HG02885 (cell line): ENCODE measurements around the gene PLAAT3.
"Not testable (repeated sequence)": the region's sequence is repeated elsewhere in the genome, so short reads cannot be mapped to it uniquely, and the experiment has no call there.

Experiments
- ATAC-seq: cut with Tn5 transposase; IDR thresholded peaks from one replicate; pipeline ENCODE4 v1.9.1; 2021; ENCODE audit warnings: mild to moderate bottlenecking; ENCODE audit not compliant: unreplicated experiment, poor library complexity

The PLAAT3 gene

DNA sequence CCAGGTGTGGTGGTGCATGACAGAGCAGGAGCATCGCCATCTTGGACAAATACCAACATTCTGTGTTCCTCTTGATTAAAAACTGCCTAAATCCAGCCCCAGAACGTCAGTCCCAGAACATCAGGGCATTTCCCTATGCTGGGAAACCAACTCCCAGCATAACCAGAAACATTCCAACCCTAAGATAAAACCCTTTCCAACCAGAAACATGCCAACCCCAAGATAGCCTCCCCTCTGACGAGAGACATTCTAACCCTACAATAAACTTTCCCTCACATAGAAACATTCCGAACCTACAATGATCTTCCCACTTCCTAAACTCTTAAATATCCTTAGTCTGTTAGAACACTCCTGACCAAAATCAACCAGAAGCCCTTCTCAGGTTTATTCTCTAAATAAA lies 66.1 kb downstream of the PLAAT3 start:
- no peak for ATAC-seq

DNA sequence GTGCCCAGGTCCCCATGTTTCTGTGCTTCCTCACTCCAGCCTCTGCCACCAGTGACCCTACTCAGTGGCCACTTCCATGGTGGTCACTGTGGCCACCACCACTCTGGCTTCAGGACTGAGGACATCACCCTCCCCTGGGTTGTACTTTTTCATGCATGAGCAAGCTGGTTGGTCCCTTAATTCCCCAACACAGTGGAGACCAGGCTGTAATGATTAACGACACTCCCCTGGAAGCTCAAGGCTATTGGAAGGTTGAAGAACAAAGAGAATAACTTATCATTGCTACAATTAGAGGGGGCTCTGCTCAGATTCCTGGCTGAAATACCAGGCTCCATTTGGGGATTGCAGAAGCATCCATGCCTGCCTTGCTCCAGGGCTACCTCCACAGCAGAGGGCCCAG lies 67.2 kb downstream of the PLAAT3 start:
- ATAC-seq = no peak

DNA sequence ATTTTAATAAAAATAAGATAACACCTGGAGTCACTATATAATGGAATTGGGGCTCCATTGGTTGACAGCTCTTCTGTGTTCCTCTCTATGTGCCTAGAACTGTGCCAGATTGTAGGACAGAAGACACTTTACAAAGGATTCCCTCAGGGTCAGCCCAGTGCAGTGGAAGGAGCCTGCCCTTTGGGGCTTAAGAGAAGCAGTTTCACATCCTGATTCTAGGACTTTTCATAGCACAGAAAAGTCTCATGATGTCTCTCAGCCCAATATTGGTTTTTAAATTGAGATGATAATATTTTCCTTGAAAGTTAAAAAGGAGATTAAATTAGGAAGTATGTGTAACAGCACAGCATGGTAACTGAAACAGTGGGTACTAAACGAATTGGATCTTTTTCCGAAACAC lies 70.5 kb downstream of the PLAAT3 start:
- no peak for ATAC-seq

DNA sequence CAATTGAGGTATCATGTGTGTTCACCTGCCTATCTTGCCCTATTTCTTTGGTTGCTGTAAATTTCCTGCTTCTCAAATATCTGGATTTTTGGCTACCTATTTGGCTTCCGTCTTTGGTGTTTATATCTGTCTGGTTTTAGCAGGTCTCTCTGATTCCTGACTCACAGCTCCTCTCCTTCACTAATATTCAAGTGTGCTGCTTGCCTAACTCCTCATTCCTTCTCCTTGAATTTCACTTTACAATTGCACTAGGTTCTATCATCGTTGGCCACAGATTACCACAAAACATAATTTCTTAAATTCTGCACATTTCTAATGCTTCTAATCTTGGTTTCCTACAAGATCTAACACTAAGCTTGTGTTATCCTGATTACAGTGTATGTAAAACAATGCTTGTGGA lies 71.7 kb downstream of the PLAAT3 start:
- not testable (repeated sequence) for ATAC-seq

DNA sequence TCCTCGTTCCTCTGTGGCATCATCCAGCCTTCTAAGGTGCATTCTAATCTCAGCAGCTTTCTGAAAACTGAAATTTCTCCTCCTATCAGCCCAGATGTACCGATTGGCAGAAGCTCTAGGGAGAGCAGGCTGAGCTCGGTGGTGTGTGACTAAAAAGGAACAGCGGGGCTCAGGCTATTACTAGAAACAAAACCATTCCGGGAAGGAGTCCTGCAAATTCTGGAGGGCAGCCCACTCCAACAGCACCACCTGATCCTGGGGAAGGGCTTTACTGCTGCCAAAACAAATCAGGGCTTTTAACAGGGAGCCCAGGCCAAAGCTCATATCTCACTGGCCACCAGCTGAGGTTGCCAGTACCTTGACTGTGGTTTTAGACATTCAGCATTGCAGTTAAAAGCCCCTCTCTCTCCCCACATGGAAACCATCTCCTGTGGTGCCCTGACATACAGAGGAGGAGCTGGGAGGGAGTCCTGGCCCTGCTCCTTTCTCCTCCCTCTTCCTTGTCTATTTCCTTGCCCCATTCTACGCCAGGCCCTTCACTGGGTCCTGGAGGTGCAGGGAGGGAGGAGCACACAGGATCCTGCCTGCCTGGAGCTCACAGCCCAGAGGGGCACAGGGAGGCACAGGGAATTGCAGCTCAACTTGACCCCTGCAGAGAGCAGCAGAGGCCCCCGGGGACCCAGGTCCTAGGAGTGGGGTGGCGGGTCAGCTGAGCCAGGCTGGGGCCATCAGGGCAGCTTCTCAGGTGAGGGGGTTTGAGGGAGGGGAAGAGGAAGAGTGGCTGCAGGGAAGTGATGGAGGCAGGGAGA lies 76.7 kb downstream of the PLAAT3 start:
- no peak for ATAC-seq

DNA sequence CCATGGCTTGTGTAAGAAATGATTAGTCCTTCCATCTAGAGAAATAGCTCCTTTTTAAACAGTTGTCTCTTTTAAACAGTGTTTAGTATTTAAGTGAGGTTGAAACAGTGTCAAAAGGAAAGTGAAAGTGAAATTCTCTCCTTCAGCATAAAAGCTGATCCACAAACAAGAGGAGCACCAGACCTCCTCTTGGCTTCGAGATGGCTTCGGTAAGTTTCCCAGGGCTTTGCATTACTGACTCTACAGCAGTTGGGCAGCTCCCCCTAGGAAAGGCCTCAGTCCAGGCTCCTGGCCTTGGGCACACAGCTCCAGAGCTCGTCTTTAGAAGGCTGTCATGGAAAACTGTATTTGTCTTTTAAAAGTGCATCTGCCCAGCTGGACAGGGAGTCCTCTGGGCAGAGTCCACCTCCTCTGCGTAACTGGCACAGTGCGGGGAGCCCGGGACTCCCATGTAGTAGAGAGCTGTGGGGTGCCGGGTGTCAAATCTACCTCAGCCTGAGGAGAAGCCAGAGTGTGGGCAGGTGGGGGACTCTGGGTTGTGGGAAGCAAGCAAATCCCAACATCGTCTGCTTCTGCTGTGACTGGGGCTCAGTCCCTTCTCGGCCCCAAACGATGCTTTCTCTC lies 77.5 kb downstream of the PLAAT3 start, which contains the start of gene PLAAT4:
TSS of gene PLAAT4 (plus strand) at position 140 of the 624 bp plus-strand sequence. CDS start at position 201, 61 bp downstream.
- no peak for ATAC-seq

DNA sequence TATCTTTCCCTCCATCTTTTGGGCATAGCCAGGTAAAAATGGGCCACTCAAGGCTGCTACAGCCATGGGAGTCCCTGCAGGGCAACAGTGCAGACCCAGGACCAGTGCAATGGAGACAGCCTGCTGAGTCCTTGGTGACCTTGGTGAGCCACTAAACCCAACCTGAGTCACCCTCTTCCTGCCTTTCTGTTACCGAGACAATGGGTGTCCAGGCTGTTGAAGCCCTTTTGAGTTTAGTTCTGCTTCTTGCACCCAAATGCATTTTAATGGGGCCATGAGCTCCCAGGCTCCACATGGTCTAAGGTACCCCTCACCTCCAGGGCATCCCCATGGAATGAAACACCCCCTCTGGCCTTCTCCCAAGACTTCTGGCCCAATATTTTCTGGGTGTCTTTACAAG lies 78.5 kb downstream of the PLAAT3 start:
- no peak for ATAC-seq

DNA sequence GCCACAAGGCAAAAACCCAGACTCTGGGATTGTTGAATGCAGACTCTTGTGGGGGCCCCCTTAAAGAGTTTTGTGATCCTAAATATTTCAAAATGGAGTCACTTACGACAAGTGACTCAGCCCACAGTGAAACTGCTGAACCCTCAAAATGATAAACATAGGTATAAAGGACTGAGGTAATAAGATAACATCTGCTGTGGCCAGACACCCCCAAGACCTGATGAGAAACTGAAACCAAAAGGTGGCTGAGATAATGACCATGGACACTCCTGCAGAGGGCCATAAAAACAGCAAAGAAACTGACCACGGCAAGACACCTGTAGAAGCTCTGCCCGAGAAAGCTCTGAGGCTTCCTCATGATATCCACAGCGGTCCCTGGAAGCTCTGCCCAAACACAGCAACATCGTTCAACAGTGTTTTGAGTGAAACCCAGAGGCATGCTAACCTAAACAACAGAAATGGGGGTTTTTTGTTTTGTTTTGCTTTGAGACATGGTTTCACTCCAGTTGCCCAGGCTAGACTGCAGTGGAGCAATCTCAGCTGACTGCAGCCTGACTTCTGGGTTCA lies 79.3 kb downstream of the PLAAT3 start:
- peak; percentile 51 for ATAC-seq

DNA sequence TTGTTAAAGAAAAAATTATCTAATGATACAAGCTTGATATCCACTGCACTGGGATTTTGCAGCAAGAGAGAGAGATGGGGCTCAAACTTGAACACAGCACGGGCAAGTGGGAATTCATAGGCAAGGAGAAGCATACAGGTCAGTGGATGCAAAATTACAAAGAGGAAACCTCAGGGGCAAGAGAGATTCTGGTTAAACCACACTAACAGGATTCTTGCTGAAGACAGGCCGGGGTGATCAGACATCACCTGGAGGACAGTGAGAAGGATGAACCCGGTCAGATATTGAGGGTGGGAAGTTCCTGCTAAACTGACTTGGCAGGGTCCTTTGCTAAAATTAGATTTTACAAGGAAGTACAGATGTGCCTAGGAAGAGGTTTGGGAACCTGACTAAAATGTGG lies 80.2 kb downstream of the PLAAT3 start:
- ATAC-seq = no peak

DNA sequence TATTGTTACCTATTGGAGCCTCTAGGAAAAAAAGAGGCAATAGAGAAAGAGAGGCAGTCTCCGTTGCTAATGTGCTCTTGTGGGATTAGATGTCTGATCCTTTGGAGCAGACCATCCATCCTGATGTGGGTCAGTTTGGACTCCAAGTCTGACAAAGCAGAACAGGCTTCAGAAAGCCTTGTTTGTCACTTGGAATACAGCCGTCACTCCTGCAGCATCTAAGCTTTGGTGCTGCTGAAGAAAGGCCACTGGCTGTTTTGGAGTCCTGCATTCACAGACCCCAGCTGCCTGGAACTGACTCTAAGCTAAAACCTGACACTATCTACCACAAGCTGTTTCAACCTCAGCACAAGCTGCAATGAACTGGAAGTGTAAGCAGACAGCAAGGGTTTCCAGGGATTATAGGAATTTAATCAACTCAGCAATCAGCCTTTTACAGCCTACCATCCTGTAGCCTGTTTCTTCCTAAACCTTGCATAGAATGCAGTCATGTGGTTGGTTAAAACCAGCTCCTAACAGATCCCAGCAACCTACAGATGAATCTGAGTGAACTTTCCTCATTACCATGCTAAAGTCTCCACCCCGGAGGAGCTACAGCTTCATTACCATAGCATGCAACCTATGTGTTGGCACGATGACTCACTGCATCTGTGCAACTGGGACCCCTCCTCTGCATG lies 81.3 kb downstream of the PLAAT3 start:
- ATAC-seq = no peak

DNA sequence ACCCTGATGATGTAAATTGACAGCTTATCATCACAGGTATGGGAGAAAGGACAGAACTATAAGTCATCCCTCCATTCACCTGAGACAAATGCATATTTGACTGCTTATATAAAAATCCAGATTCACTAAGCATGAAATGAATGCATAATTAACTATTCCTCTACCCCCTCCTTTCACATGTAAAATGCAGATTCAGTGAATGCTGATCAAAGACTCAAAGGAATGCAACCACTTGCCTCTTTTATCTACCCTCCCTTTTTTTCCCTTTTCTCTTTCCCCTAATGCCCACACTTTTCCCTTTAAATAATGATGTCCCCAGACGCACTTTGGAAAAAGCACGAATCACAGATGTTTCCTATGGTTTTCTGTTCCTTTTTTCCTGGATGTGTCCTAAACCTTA lies 82.1 kb downstream of the PLAAT3 start:
- ATAC-seq = no peak

DNA sequence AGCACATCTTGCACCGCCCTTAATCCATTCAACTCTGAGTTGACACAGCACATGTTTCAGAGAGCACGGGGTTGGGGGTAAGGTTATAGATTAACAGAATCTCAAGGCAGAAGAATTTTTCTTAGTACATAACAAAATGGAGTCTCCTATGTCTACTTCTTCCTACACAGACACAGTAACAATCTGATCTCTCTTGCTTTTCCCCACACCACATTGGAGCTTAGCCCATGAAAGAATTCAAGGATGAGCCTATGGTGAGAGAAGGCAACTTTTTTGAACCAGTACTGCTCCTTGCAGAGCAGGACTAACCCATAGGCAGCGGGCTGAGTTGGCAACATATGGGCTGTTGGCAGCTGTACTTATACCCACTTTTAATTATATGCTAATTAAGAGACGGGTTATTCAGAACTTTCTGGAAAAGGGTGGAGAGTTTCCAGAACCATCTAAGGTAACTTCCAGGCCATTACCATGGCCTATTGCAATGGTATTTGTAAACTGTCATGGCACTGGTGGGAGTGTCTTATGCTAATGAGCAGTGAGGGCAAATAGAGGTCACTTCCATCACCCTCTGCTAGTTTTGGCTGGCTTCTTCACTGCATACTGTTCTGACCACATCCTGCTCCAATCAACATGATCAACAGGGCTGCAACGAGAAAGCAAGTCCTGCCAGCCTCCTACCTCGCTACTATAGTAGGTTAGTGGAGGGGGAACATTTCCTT lies 83.0 kb downstream of the PLAAT3 start:
- peak; percentile 69 for ATAC-seq

DNA sequence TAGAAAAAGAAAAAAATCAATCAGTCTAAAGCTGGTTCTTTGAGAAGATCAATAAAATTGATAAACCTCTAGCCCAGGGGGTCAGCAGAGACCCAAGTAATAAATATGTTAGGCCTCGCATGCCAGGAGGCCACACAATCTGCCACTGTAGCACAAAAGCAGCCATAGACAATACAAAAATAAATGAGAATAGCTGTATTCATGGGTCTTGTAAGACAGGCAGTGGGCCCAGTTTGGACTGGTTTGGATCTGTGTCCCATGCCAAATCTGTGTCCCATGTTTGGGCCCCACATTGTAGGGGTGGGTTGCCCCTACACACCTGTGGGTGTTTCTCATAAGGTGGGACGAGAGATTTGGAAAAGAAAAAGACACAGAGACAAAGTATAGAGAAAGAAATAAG lies 84.2 kb downstream of the PLAAT3 start:
- no peak for ATAC-seq

DNA sequence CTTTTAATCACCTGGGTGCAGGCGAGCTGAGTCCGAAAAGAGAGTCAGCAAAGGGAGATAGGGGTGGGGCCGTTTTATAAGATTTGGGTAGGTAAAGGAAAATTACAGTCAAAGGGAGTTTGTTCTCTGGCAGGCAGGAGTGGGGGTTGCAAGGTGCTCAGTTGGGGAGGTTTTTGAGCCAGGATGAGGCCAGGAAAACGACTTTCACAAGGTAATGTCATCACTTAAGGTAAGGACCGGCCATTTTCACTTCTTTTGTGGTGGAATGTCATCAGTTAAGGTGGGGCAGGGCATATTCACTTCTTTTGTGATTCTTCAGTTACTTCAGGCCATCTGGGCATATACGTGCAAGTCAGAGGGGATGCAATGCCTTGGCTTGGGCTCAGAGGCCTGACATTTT lies 84.9 kb downstream of the PLAAT3 start:
- not testable (repeated sequence) for ATAC-seq

DNA sequence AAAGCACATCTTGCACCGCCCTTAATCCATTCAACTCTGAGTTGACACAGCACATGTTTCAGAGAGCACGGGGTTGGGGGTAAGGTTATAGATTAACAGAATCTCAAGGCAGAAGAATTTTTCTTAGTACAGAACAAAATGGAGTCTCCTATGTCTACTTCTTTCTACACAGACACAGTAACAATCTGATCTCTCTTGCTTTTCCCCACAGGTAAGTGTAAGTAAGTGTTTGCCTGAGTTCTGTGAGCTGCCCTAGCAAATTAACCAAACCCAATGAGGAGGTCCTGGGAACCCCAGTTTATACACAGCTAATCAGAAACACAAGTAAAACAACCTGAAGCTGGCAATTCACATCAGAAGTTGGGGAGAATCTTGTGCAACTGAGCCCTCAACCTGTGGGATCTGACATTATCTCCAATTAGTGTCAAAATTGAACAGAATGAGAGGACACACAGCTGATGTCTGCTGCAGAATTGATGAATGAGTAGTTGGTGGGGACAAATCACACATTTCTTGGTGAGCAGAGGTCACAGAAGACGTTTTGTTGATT lies 85.4 kb downstream of the PLAAT3 start:
- ATAC-seq = not testable (repeated sequence)

DNA sequence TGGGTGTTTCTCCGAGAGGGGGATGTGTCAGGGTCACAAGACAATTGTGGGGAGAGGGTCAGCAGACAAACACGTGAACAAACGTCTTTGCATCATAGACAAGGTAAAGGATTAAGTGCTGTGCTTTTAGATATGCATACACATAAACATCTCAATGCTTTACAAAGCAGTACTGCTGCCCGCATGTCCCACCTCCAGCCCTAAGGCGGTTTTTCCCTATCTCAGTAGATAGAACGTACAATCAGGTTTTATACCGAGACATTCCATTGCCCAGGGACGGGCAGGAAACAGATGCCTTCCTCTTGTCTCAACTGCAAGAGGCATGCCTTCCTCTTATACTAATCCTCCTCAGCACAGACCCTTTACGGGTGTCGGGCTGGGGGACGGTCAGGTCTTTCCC lies 86.1 kb downstream of the PLAAT3 start:
- ATAC-seq = not testable (repeated sequence)

DNA sequence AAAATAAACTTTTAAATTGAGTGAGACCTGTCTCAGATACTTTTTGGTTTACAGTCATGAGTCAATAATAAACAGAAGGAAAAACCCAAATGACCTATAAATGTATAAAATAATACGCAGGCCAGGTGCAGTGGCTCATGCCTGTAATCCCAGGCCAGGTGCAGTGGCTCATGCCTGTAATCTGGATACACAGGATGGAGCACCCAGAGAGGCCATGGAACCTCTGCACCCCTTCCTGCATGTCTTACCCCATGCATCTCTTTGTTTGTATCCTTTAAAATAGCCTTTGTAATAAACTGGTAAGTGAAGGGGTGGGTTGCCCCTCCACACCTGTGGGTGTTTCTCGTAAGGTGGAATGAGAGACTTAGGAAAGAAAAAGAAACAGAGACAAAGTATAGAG lies 86.6 kb downstream of the PLAAT3 start:
- no peak for ATAC-seq
